OCI-M1 (cell line): ENCODE data around the gene S100A2.
"Not testable (repeated sequence)": the region's sequence is repeated elsewhere in the genome, so short reads cannot be mapped to it uniquely, and the experiment has no call there.

Experiments
- DNase-seq: peaks from one replicate; lab custom pipeline; 2025; lab: John Stamatoyannopoulos, UW

Gene S100A2

DNA sequence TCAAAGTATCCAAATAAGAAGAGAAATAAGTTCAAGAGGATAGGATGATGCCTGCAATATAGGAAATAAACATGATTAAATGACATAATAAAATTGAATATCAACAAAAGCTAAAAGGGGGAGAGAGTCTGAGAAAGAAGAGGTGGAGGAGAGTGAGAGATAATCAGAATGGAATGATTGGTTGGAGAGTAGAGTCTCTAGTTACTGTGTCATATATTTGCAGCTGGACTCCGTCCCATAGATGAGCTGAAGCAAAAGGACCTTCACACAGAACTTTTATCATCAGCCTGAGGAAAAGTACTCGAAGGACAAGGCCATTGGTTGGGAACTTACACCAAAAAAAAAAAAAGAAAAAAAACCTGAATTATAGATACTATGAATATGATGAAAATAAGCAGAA lies 22.8 kb upstream of the S100A2 start:
- DNase-seq = no peak

- DNase-seq = not testable (repeated sequence)
Observed at GRCh38 chr1:153588033-153588432, 22.4 kb upstream of the S100A2 start.

DNA sequence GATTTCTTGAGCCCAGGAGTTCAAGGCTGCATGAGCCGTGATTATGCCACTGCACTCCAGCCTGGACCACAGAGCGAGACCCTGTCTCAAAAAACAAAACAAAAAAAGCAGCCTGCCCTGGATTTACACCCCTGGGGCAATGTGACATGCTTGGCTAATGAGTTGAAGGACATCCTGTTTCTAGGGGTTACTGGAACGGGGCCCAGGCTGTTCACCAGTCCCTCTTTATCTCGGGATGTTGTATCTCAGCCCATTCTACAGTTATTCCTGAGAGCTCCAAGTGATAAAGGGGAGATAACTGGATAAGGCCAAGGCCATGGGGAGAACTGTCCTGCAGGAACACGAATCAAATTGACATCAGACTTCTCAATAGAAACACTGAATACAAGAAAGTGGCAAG lies 21.7 kb upstream of the S100A2 start:
- DNase-seq = no peak

- DNase-seq = no peak
Observed at GRCh38 chr1:153586347-153586746, 20.7 kb upstream of the S100A2 start.

GRCh38 chr1:153585006-153585405 lies 19.4 kb upstream of the S100A2 start:
- DNase-seq = no peak

- no peak for DNase-seq
Observed at GRCh38 chr1:153583976-153584375, 18.3 kb upstream of the S100A2 start.

DNA sequence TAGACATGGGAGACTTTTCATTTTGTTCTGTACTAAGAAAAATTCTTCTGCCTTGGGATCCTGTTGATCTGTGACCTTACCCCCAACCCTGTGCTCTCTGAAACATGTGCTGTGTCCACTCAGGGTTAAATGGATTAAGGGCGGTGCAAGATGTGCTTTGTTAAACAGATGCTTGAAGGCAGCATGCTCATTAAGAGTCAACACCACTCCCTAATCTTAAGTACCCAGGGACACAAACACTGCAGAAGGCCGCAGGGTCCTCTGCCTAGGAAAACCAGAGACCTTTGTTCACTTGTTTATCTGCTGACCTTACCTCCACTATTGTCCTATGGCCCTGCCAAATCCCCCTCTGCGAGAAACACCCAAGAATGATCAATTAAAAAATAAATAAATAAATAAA lies 17.9 kb upstream of the S100A2 start:
- DNase-seq = not testable (repeated sequence)

DNA sequence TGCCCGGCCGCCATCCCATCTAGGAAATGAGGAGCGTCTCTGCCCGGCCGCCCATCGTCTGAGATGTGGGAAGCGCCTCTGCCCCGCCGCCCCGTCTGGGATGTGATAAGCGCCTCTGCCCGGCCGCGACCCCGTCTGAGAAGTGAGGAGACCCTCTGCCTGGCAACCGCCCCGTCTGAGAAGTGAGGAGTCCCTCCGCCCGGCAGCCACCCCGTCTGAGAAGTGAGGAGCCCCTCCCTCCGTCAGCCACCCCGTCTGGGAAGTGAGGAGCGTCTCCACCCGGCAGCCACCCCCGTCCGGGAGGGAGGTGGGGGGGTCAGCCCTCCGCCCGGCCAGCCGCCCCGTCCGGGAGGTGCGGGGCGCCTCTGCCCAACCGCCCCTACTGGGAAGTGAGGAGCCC lies 17.2 kb upstream of the S100A2 start:
- not testable (repeated sequence) for DNase-seq

- DNase-seq = no peak
Observed at GRCh38 chr1:153578936-153579335, 13.3 kb upstream of the S100A2 start.

- no peak for DNase-seq
Observed at GRCh38 chr1:153578490-153578889, 12.8 kb upstream of the S100A2 start.

DNA sequence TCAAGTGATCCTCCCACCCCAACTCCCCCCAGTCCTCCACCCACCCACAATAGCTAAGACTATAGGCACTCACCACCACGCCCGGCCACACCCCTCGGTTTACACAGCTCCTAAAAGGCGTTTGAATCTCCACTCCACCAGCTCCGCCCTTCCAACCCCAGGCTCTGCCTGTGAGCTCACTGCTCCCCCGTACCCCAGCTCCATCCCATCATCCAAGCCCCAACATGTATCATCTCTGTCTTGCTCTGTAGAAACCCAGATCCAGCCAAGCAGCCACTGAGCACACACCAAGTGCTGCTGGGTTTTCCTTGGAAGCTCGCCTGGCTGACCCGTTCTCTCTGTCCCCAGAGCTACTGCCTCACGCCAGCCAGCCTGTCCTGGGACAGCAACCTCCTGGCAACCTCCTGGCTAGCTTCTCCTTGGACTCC lies 12.0 kb upstream of the S100A2 start:
- DNase-seq = no peak

GRCh38 chr1:153577138-153577537 lies 11.5 kb upstream of the S100A2 start:
- no peak for DNase-seq

- not testable (repeated sequence) for DNase-seq
Observed at GRCh38 chr1:153575497-153575896, 9.9 kb upstream of the S100A2 start.

- DNase-seq = not testable (repeated sequence)
Observed at GRCh38 chr1:153575081-153575491, 9.4 kb upstream of the S100A2 start.

- DNase-seq = no peak
Observed at GRCh38 chr1:153573351-153573750, 7.7 kb upstream of the S100A2 start.

DNA sequence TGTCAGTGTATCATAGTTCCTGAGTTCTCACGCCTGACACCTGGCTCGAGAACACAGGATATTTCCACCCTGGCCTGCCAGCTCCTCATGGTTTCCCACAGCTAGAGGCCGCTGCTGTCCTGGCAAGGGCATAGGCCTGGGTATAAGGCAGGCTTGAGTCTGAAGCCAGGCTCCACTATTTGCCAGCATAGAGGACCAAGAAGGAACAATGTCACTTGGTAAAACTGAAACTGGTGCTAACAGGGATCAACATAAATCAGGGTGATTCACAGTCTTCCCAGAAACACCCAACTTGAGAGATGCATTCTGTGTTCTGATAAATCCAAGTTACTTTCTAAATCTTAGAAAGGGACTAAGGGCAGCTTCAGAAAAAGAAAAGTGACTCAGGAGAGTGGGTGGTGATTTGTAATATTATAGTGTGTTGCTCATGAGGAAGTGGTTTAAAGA lies 6.9 kb upstream of the S100A2 start:
- peak; percentile 77 for DNase-seq

- DNase-seq = no peak
Observed at GRCh38 chr1:153571706-153572105, 6.1 kb upstream of the S100A2 start.

DNA sequence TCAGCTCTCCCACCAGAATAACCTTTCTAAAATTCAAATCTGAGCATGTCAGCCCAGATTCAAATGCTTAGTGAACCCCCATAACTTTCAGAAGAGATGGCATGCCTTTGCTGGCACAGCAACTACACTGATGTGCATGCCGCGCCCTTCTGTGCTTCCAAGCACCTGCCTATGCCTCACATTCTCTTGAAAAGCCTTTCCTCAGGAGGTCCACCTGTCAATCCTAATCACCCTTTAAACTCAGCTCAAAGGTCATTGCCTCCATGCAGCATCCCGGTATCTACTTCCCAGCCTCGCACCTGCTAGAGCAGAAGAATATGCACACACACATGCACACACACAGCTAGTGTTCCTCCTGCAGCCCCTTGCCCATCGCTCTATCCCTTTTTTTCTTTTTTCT lies 5.2 kb upstream of the S100A2 start:
- DNase-seq = no peak

DNA sequence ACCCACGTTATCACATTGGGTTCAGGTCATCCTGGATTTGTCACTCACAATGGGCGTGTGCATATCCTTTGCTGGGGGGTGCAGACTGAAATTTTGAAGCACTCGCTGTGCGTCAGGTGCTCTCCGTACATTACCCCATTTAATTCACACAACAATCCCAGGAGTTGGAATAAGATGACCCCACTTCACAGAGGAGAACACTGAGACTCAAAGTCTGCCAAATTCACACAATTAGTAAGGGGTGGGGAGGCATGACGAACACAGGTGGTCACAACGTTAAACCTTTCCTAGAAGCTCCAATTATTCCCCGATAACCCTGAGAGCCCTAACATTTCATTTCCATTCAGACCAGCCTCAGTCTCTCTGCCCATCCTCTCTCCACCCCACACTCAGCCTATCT lies 3.8 kb upstream of the S100A2 start:
- no peak for DNase-seq

DNA sequence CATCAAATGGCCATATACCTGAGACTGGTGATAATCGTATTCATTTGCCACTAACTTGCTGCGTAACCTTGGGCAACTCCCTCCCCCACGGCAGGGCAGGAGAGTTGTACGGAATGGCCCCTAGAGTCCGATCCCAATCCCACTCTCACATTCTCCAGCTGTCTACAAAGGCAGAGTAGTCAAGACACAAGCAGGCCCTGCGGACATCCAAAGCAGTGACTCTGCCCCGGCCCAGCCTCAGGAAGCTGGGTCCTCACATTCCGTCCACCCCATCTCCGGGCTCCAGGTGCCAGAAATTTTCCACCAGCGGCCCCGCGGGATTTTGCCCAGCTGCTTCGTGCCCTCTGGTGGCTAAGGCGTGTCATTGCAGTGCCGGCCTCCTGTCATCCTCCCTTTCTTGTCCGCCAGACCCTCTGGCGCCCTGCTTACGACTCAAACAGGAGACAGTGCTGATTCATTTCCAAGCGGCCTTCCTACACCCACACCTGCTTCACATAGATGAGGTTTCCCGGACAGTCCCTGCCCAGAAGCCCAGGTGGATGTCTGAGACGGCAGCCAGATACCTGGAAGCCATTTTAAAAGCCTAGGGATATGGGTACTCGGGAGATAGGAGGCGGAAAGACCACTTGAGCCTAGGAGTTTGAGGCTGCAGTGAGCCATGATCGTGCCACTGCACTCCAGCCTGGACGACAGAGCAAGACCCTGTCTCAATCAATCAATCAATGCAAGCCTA lies 2.9 kb upstream of the S100A2 start:
- peak; percentile 93 for DNase-seq

DNA sequence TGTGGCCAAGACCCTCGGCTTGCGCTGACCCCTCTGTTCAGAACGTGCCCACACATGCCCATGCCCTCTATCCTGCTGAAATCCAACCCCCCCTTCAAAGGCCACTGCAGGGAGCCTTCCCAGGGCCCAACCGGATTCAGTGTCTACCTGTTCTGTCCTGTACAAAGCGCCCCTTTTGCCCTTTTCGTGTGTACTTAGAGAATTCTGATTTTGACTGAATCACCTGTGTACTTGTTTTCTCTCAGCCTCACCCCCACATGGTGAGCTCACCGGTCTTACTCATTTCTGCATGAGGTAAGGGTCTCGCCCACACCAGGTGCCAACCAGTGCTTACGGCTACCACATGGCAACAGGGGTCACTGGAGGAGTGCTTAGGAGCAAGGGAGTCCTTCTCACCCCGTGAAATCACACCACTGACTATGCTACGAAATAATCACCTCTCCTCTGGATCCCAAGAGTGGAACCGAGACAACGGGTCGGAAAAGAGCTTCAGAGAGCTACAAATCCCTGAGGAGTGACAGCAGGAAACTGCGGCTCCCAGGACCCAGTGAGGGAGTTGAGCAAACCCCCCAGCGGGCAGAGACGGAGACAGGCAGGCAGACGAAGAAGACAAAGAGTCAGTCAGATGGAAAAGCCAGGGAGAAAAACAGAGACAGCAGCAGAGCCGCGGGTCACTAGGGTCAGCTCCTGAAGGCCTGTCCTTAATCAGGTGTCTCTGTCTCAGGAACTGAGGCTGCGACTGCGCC lies 2.1 kb upstream of the S100A2 start:
- no peak for DNase-seq

GRCh38 chr1:153566414-153567371 lies 1.0 kb upstream of the S100A2 start:
- DNase-seq = peak; percentile 95
